Astrocyte (in vitro differentiated cells and primary cell): ENCODE results near the gene RBPJ.
"Not testable (repeated sequence)": the region's sequence is repeated elsewhere in the genome, so short reads cannot be mapped to it uniquely, and the experiment has no call there.

Experiments used
- EZH2 ChIP-seq: IDR thresholded peaks from 2 replicates; pipeline ENCODE4 v1.6.1; 2012; ENCODE audit warnings: mild to moderate bottlenecking, low read length, inconsistent platforms; ENCODE audit not compliant: insufficient read depth
- TF ChIP-seq, protein P1 (sequence below): IDR thresholded peaks from 2 replicates; pipeline ENCODE4 v1.5.1; 2011; ENCODE audit warnings: low read depth, mild to moderate bottlenecking, inconsistent platforms, low read length, moderate library complexity; ENCODE audit not compliant: insufficient read depth

GRCh38 chr4:26315316-26315932 lies 5.4 kb upstream of the RBPJ start:
- TF ChIP-seq, protein P1, sequence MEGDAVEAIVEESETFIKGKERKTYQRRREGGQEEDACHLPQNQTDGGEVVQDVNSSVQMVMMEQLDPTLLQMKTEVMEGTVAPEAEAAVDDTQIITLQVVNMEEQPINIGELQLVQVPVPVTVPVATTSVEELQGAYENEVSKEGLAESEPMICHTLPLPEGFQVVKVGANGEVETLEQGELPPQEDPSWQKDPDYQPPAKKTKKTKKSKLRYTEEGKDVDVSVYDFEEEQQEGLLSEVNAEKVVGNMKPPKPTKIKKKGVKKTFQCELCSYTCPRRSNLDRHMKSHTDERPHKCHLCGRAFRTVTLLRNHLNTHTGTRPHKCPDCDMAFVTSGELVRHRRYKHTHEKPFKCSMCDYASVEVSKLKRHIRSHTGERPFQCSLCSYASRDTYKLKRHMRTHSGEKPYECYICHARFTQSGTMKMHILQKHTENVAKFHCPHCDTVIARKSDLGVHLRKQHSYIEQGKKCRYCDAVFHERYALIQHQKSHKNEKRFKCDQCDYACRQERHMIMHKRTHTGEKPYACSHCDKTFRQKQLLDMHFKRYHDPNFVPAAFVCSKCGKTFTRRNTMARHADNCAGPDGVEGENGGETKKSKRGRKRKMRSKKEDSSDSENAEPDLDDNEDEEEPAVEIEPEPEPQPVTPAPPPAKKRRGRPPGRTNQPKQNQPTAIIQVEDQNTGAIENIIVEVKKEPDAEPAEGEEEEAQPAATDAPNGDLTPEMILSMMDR, result not testable (repeated sequence)
- not testable (repeated sequence) for TF ChIP-seq EZH2
